K562 (cell line): ENCODE measurements around the gene APBA2.

Experiments
- FOXM1 ChIP-seq, 2 experiments: fragments of 450-650 bp in 1 of 2; sonication (generic) in 1 of 2; formaldehyde crosslinking in 1 of 2; IDR thresholded peaks; 2 replicates each; pipeline versions ENCODE4 v1.6.1 to v1.9.0; 2017 to 2022; ENCODE audit warnings: low read depth in 2 of 2, mild to moderate bottlenecking in 2 of 2, missing genetic modification reagents in 1 of 2, moderate library complexity in 1 of 2
- MEIS2 ChIP-seq: fragments of 450-650 bp; IDR thresholded peaks from 2 replicates; pipeline ENCODE4 v1.6.1; 2014; ENCODE audit warnings: mild to moderate bottlenecking; ENCODE audit not compliant: partially characterized antibody

DNA sequence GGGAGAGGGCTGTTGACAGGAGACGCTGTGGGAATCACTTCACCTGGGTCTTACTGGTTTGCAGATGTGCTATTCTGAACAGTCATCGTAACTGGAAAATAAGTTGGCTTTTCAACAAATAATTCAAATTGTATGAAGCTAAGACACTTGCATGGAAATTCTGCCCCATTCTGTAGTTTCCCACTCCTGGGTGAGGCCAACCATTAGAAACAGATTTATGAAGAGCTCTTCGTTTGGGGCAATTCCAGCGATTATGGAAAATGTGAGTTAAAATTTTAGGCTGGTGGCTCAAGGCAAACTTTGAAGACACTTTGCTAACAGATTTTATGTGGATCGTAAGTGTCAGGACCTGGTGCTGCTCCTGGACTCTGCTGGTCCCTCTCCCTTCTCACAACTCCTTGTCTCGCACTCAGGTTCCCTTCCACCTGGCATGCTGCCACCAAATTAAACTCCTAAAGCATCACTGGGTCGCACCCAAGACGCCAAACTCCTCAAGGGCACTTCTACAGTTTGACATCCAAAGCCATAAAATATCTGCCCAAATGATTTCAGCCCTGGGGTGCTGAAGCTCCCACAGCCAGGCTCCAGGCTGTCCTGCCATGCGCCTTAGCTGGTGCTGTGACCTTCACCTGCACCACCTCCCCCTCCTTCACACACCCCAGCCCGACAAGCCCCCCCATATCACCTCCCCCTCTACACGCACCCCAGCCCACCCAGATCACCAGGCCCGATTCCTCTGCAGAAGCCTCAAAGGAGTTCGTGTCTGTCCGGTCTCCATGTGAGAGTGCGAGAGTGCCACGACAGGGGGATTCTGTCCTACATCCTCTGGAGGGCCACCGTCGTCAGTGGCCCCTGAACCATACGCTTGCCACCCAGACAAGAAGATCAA, 245.4 kb downstream of the APBA2 start:
- TF ChIP-seq FOXM1 (IDR thresholded peaks at IDR 0.05; ENCODE audit: low read depth) = no peak
- TF ChIP-seq FOXM1 (CRISPR knock-in tag; IDR thresholded peaks at IDR 0.05; ENCODE audit: low read depth) = no peak
- TF ChIP-seq MEIS2 = no peak
